SKM-1 (cell line): ENCODE measurements around the gene GSPT1.

Source experiments
- DNase-seq: peaks from one replicate; lab custom pipeline; 2025; ENCODE audit not compliant: unreplicated experiment; lab: John Stamatoyannopoulos, UW

The GSPT1 gene

GRCh38 chr16:11913425-11914079 is 2.2 kb downstream of the GSPT1 start:
- no peak for DNase-seq

DNA sequence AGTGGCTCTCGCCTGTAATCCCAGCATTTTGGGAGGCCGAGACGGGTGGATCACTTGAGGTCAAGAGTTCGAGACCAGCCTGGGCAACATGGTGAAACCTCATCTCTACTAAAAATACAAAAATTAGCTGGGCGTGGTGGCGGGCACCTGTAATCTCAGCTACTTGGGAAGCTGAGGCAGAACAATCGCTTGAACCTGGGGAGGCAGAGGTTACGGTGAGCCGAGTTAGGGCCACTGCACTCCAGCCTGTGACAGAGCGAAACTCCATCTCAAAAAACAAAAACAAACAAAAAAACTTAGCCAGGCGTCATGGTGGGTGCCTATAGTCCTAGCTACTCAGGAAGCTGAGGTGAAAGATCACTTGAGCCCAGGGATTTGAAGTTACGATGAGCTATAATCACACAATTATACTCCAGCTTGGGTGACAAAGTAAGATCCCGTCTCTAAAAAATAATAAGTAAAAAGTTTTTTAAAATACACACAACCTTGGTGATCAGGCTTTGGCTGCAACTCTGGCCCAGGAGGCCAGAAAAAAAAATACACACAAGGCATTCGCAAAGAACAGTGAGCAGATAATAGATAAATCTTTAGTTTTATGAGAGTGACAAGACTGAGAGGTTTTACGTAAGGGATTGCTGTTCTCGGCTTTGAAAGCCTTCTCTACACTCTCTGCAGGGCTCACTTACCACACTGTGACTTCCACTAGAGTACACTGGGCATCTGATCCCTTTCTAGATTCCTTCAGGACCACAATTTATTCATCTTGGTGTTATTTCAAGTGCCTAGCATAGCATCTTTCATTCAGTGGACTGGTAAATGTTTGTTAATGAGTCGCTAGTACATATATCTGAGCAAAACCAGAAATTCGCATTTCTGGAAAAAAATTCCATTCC is 5.9 kb downstream of the GSPT1 start:
- DNase-seq: no peak

- no peak for DNase-seq
Observed at GRCh38 chr16:11907160-11907970, 8.4 kb downstream of the GSPT1 start.

- no peak for DNase-seq
Observed at GRCh38 chr16:11903906-11904305, 11.8 kb downstream of the GSPT1 start.

GRCh38 chr16:11901091-11901490 is 14.7 kb downstream of the GSPT1 start:
- DNase-seq: no peak

- no peak for DNase-seq
Observed at GRCh38 chr16:11896486-11897176, 19.1 kb downstream of the GSPT1 start.

DNA sequence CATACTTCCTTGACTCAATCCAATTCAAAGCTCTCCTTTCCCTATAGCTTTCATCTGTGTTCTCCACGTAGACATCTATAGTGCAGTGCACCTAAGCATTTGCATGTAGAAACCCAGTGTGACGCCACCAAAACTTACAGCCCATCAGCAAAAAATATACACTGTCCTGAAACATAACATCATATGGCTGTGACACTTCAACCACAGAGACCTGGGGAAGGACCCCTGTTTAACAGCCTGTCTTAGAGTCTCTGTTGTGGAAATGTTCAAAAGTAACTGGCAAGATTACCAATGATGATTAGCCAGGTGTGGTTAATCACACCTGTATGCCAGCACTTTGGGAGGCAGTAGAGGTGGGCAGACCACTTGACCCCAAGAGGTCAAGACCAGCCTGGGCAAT is 22.2 kb downstream of the GSPT1 start:
- no peak for DNase-seq

- DNase-seq: no peak
Observed at GRCh38 chr16:11892761-11893160, 23.0 kb downstream of the GSPT1 start.

DNA sequence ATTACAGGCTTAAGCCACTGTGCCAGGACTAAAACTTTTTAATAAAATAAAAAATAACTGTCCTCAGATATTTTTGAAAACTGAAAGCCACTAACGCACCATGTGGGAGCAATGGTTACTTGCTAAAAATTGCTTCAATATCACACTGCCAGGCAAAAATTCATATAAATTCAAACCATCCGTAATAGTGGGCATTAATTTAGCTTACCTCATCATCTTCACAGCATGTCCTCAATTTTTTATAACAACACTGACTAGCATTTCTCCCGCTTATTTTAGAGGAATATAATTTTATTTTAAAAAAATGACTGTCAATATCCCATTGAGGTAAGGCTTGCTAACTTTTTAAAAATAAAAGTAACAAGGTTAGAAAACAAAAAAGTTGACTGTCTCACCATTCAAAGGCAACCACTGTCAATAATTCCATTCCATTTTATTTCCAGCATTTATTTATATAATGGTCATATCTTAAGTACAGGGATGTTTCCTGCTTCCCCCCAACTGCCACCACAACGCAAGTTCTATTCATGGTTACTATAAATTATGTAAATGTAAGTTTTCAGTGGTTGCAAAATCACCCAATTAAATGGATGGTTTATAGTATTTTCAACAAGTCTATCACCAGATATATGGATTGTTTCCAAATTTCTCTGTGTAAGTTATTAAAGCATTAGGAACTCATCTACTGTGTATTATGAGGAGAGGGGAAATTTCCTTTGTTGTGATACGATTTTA is 25.4 kb downstream of the GSPT1 start:
- no peak for DNase-seq

DNA sequence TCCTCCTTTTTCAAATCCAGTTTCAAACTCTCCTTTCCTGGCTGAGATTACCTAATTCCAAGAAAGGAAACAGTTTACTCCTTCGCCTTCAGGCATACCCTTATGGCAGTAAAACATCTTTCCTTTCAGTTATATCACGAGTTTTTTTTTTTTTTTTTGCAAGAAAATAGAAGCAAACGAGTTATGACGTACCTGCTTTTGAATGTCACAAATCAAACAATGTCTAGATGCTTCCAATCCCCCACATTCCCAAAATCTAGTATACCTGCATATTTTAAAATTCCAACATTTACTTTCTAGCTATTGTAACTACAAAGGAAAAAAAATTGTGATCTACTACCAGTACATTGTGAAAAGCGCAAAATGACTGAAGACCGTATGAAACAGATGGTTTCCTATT is 28.9 kb downstream of the GSPT1 start:
- DNase-seq: no peak

DNA sequence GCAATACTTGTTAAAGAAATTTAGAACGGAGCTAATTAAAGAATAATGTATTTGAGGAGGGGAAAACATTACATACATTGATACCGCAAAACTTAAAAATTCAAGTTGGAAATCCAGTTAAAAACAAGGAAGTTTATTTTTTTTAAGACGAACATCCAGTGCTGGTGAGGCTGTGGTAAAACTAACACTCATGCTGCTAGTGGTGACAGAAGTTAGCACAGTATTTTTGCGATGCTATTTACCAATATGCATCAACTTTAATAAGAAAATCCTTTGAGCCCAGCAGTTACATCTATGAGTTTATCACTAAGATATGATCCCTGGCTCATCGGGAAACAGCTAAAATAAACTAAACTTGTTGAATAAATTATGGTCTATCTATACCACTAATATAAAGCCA is 31.7 kb downstream of the GSPT1 start:
- no peak for DNase-seq

- DNase-seq: no peak
Observed at GRCh38 chr16:11880007-11880406, 35.7 kb downstream of the GSPT1 start.

- DNase-seq: no peak
Observed at GRCh38 chr16:11877374-11877773, 38.4 kb downstream of the GSPT1 start.

- no peak for DNase-seq
Observed at GRCh38 chr16:11876306-11876705, 39.5 kb downstream of the GSPT1 start.

- DNase-seq: no peak
Observed at GRCh38 chr16:11875721-11876120, 40.0 kb downstream of the GSPT1 start.

- no peak for DNase-seq
Observed at GRCh38 chr16:11871193-11871592, 44.6 kb downstream of the GSPT1 start.

DNA sequence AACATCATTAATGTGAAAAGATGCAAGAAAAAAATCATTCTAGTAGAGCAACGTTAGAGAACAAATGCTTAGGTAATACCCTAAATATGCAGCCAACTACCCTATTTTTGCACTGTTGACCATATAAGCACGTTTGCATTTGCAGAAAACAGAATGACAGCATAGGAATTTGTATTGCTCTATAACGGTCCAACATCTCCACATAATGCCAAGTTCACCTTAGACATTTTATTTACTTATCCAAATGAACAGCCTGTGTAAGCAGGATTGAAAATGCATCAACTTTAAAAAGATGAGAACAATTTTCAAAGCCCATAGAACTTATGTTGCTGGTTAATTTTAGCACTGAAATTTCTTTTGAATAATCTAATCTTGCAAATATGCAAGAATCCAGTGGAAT is 45.4 kb downstream of the GSPT1 start:
- no peak for DNase-seq

GRCh38 chr16:11869353-11870228 is 46.2 kb downstream of the GSPT1 start:
- DNase-seq: no peak

DNA sequence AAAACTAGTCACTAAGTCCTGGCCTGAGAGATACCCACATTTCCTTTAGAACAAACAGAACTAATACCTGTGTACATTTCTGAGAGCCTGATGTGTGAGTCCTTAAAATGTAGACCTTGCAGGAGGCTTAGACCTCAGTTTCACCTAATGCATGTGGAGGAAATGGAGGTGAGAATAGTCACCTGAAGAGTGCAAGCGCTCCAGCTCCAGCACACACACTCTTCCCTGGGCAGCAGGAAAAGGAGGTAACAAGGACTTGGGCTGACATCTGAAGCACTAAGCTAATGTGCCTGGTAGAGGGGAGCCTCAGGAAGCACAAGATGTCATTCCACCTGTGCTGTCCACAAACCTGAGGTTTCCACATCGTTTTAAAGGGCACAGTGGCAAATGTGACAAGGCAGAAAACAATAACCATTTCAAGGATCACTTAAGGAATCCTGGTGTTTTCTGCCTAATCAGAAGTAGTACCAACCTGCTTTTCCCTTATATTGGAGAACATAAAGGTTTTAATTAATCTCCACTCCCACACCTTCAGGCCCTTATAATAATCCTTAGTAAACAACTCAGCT is 47.3 kb downstream of the GSPT1 start:
- no peak for DNase-seq
